Measurements from ENCODE around the gene PDS5A. TPM values are rescaled to one million over a fixed set of nuclear protein-coding genes. Genes with fewer than 3 reads are reported as not detected.

The PDS5A gene, protein sequence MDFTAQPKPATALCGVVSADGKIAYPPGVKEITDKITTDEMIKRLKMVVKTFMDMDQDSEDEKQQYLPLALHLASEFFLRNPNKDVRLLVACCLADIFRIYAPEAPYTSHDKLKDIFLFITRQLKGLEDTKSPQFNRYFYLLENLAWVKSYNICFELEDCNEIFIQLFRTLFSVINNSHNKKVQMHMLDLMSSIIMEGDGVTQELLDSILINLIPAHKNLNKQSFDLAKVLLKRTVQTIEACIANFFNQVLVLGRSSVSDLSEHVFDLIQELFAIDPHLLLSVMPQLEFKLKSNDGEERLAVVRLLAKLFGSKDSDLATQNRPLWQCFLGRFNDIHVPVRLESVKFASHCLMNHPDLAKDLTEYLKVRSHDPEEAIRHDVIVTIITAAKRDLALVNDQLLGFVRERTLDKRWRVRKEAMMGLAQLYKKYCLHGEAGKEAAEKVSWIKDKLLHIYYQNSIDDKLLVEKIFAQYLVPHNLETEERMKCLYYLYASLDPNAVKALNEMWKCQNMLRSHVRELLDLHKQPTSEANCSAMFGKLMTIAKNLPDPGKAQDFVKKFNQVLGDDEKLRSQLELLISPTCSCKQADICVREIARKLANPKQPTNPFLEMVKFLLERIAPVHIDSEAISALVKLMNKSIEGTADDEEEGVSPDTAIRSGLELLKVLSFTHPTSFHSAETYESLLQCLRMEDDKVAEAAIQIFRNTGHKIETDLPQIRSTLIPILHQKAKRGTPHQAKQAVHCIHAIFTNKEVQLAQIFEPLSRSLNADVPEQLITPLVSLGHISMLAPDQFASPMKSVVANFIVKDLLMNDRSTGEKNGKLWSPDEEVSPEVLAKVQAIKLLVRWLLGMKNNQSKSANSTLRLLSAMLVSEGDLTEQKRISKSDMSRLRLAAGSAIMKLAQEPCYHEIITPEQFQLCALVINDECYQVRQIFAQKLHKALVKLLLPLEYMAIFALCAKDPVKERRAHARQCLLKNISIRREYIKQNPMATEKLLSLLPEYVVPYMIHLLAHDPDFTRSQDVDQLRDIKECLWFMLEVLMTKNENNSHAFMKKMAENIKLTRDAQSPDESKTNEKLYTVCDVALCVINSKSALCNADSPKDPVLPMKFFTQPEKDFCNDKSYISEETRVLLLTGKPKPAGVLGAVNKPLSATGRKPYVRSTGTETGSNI (N-terminal part only)
- 49.0 and 75.3 TPM in 2 replicates for total RNA-seq

DNA sequence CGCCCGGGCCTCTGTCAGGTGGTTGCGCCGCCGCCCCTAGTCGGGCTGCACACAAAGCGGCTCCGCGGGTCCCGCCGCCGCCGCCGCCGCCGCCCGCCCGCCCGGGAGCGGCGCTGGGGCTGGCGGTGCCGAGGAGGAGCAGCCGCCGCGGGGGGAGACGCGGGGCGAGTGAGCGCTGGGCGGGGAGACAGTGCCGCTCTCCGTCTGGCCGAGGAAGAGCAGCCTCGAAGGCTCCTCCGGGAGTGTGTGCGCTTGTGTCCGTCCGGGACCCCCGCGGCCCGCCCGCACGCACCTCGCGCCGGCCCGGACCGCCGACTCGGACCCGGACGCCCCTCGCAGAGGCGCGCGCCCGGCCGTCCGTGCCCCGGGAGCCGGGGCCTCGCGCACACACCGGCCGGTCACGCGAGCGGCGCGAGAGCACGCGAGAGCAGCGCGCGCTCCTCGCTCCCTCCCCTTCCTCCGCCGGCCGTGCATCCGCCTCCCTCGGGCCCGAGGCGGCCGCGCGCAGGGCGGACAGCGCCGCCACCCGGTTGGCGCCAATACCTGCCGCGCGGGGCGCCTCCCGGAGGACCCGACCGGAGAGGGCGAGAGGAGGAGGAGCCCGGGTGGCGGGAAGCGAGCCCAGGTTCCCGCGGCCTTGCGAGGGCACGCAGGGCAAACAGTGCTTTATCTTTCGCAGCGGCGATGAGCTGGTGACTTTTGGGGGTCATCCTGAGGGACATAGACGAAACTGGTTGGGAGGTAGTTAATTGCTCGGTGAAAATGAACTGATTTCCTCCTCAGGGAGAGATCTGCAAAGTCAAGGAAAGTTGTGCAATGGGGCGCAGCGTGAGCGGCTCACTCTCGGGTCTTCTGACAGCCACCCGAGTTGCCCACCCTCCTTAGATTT lies at the start of gene PDS5A:
PDS5A (minus strand) TSS at position 423 of the 889 bp plus-strand sequence. CDS start 1,334 bp downstream, outside the sequence.

Other genes starting within 250 kb of the PDS5A start
- 4.8 and 7.8 TPM in 2 replicates for gene N4BP2, start 78.9 kb upstream of the PDS5A start, total RNA-seq
- gene RHOH, start 219.1 kb upstream of the PDS5A start, total RNA-seq: under 0.01 TPM in 1 of 2 replicates, not detected in the other

Data from smooth muscle cell of the umbilical artery (primary cell).